GM18519 (cell line): ENCODE results near the gene CCDC191.

Experiments
- ATAC-seq: cut with Tn5 transposase; IDR thresholded peaks from one replicate; pipeline ENCODE4 v1.9.1; 2021; ENCODE audit warnings: mild to moderate bottlenecking, moderate library complexity; ENCODE audit not compliant: unreplicated experiment, low FRiP score

CCDC191 gene

DNA sequence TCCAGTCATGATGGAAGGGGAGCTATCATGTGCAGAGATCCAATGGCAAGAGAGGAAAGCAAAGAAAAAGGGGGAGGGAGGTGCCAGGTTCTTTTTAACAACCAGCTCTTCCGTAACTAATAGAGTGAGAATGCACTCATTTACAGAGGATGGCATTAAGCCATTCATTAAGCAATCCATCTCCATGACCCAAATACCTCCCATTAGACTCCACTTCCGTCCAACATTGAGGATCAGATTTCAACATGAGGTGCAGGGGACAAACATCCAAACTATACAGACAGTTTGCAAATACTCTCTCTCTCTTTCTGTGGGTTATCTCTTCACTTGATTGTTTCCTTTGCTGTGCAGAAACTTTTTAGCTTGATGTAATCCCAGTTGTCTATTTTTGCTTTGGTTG lies 87.3 kb downstream of the CCDC191 start:
- ATAC-seq: no peak

DNA sequence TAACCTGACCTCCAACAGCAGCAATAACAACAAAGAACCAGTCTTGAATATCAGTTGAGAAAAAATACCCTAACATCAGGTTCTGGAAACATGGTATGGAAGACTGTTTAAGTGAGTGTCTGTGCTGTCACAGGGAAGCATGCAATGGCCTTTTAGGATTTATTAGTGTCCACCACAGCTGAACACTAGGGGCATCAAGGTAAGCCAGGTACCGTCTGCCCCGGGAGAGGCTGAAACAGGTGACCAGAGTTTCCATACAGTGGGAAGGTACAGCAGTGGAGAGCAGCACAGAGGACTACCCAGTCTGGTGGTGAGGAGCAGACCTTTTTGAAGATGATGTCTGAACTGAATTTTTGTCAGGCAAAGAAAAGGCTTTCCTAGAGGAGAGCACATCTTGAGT lies 90.2 kb downstream of the CCDC191 start:
- ATAC-seq: no peak

DNA sequence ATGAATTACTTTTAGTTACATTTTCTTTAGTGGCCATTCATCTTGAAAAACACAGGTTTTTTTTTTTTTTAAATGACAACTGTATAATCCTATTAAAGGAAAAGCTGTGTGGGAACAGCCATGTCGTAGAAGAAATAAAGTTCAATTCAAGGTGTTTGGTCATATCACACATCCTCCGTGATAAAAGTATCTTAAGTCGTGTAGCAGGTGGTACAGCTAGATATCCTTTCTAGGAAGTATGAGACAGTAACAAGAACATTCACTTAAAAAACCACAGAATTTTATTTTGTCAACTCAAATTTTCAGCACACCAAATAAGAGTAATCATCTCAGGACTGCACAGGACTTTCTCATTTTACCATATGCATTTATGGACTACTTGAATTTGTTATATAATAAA lies 92.4 kb downstream of the CCDC191 start:
- ATAC-seq: no peak

DNA sequence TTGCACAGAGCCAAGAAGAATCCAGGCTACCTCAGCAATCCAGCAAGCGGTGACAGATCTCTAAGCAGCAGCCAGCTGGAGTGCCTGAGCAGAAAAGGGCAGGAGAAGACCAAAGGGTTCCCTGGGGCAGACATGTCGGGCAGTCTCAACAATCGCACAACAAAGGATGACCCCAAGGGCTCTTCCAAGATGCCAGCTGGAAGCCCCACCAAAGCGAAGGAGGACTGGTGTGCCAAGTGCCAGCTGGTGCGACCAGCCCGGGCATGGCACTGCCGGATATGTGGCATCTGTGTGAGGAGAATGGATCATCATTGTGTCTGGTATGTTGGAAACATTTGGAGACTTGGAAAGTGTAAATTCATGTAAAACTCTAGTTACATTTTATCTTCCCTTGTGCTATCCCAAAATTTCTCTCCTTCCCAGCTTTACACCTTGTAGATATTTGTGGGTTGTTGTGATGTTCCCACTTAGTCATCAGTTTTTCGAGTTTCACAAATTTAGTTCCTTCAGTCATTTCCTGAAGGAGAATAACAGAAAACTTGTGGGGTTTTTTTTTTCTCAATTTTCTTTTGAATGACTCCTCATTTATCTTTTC lies 102.1 kb downstream of the CCDC191 start:
- no peak for ATAC-seq

DNA sequence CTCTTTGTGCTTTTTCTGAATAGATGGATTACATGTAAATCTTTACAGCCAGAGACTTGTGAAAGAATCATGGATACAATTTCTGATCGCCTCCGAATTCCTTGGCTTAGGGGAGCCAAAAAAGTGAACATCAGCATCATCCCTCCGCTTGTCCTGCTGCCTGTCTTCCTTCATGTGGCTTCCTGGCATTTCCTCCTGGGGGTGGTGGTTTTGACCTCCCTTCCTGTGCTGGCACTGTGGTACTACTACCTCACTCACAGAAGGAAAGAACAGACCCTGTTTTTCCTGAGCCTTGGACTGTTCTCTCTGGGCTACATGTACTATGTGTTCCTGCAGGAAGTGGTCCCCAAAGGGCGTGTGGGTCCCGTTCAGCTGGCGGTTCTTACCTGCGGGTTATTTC lies 102.6 kb downstream of the CCDC191 start:
- no peak for ATAC-seq

DNA sequence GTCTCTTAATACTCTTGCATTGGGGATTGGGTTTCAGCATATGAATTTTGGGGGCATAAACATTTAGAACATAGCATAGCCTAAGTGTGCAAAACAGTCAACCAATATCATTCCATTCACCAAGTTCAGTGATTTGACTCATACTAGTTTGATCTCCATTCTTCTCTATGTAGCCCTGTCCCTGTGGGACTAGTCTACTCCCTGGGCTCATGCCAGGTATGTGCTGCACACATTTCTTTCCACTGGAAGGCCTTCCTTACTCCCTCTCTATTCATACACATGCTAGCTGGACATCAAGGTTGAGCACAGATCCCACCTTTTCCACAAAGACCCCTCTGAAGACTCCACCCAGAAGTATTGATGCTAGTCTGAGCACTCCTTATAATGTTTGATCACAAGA lies 103.4 kb downstream of the CCDC191 start:
- ATAC-seq: no peak

DNA sequence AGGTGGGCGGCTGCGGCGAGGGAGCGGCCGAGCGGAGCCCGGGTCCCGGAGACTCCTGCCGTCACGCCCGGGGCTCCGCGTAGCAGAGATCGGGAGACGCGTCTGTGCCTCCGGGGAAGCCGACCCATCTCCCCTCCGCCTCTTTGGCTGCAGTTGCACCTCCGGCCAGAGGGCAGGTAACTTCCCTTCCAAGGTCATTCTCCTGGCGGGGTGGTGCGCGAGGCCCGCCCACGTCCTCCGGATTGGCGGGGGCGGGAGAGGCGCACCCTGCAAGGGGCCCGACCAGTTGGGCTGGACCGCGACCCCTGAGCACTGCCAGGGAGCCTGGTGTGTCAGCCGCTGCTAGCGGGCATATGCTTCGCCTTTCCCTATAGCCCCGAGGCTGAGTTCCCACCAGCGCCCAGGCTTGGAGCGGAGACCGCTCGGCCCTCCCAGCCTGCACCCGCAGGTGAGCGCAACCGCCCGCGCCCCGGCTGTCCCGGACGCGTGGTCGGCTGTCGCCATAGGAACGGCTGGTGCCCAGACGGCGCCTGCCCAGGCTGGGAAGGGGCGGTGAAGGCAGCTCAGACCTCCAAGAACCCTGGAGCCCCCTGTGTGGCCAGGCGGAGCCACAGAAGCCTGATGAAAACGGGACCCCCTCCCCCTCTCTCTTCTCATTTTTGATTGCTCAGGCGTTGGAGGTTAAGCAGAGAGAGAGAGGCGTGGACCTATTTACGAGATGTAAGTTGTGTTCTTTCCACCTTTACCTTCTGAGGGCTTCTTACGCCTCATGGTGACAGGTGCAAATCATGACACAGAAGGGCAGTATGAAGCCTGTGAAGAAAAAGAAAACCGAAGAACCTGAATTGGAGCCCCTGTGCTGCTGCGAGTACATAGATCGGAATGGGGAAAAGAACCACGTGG lies 108.1 kb downstream of the CCDC191 start:
- peak; percentile 34 for ATAC-seq

DNA sequence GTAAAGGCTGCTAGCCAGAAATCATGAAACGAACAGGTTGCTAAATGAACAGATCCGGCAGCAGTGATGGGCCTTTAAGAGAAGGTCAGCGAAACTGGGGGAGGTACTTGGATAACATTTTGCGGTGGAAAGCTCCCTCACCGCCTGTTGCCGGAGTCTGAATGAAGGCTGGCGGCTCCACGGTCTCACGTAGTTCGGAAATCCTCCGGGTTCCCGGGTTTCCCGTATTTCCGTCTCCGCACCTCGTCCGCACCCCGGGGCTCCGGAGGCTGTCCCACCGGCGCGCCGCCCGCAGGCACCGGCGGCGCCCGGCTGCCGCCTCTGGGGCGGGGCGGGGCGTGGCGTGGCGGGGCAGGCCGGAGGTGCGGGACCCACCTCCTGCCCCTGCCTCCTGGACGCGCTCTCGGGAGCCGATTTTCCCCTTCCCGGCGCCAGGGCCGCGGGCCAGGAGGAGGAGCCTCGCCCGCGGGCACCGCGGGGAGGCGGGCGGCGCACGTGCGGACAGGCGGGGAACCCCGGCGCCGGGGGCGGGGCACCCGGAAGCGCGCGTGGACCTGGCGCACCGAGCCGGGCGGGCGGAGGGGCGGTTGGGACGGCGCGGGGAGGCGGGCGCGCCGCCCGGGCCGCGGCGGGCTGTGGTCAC lies 108.8 kb downstream of the CCDC191 start, which contains the start of gene ZDHHC23:
Gene ZDHHC23 (plus strand): TSS at position 642 of the 643 bp plus-strand sequence. CDS start 790 bp downstream, outside the sequence.
- ATAC-seq: peak; percentile 59

DNA sequence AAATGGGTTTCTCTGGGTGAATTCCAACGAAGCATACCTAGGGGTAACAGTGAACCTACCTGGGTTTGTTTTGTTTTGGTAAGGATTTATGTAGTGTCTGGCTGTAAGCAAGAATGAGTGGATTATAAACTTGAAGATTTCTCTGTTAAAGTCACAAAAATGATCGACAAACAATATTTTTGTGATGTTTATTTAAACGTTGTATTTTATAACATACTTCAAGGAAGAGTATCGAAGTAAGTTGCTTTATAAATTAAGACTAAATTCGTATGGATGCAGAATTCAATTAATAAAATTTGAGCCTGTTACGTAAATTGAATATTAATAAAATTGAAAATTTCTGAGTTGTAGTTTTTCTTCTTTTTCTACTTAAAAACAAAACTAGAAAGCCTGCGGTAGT lies 109.5 kb downstream of the CCDC191 start:
- no peak for ATAC-seq

DNA sequence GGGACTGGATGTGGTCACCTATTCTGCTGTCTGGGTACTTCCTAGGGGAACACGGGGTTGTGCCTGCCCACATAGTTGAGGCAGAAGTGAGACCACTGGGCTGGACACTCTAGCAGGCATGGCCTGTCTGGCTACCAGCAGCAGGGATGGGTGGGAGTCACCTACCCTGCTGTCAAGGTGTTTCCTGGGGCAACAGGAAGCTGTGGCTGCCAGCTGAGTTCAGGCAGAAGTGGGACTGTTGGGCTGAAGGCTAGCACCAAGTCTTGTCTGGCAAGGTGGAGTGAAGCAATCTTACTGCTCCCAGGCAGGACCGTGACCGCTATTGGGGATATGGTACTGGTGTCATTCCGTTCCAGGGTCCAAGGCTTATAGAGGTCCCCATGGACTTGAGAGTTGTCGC lies 128.8 kb downstream of the CCDC191 start:
- no peak for ATAC-seq

DNA sequence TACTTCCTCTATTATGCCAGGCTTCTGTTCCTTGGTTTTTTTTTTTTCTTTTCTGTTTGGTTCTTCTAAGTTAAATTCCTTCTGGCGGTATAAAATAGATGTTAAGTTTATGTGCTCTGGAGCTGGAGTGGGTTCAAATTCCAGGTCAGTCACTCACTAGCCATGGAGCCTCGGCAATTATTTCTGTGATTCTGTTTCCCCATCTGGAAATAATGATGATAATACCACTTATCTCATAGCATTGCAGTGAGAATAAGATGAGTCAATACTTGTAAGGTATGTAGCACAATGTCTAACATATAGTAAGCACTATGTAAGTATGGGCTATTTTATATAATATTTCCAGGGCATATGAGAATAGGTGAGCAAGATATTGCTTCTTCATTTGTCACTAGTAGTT lies 141.7 kb downstream of the CCDC191 start:
- no peak for ATAC-seq
